Ovary (tissue), 9 donors: Measurements from ENCODE around the gene YTHDF1. TPM values are rescaled to one million over a fixed set of nuclear protein-coding genes. Genes with fewer than 3 reads are reported as not detected.

ENCODE experiments used
- DNase-seq, 5 donors: peaks; one replicate each; pipeline ENCODE4 v3.0.0-alpha.2; 2019 to 2020
- H3K27ac ChIP-seq, 2 donors: fragments of 200-600 bp; one replicate each; pipeline versions ENCODE4 v1.5.1 to v1.8.0; 2019 to 2022
- H3K27me3 ChIP-seq: fragments of 200-600 bp; one replicate; pipeline ENCODE4 v1.8.0; 2022
- H3K36me3 ChIP-seq: fragments of 200-600 bp; sonication (generic); one replicate; pipeline ENCODE4 v1.5.1; 2019
- H3K4me1 ChIP-seq: one replicate; pipeline ENCODE4 v1.8.1; 2013; ENCODE audit warnings: mild to moderate bottlenecking, moderate library complexity; ENCODE audit not compliant: insufficient read depth
- H3K4me3 ChIP-seq: fragments of 200-600 bp; sonication (generic); one replicate; pipeline ENCODE4 v1.5.1; 2017
- H3K9me3 ChIP-seq, 2 donors: fragments of 200-600 bp in 1 of 2; sonication (generic) in 1 of 2; one replicate each; pipeline versions ENCODE4 v1.5.1 to v1.8.1; 2013 to 2019; ENCODE audit warnings: mild to moderate bottlenecking in 1 of 2, moderate library complexity in 1 of 2
- CTCF ChIP-seq, 3 donors: fragments of 450-650 bp in 2 of 3; fragments of 200-600 bp in 1 of 3; IDR thresholded peaks; one replicate each; pipeline versions ENCODE4 v1.5.1 to v1.8.0; 2016 to 2022; ENCODE audit warnings: antibody characterized with exemption in 3 of 3, mild to moderate bottlenecking in 1 of 3
- EP300 ChIP-seq: sonication (generic); formaldehyde crosslinking; IDR thresholded peaks from one replicate; pipeline ENCODE4 v1.6.1; 2017; ENCODE audit warnings: antibody characterized with exemption
- POLR2A ChIP-seq: fragments of 450-650 bp; IDR thresholded peaks from one replicate; pipeline ENCODE4 v1.6.1; 2017; ENCODE audit warnings: antibody characterized with exemption, mild to moderate bottlenecking, moderate library complexity
- WGBS, 3 donors: extraction: QIAGEN DNeasy Blood & Tissue Kit in 1 of 3; methylation state at CpG; one replicate each; pipeline versions ENCODE4 v1.1.5 to v1.1.7; 2013 to 2017; 5-methylcytosine and 5-hydroxymethylcytosine counted together
- intact Hi-C, 4 donors: fragments of 100-400 bp; cut with DNase I; formaldehyde crosslinking; loops; one replicate each; pipeline versions ENCODE4 v1.11.0 to v1.15.1; 2022 to 2023
- polyA plus RNA-seq, 2 donors: library from polyadenylated mRNA; stranded (reverse); fragments of 200-250 nt in 1 of 2; fragments of 350-450 nt in 1 of 2; fragmentation: Illumina TruSeq in 1 of 2; extraction: RNeasy Lipid Tissue Mini Kit (QIAGEN cat#74804) in 1 of 2; gene quantifications; one replicate each; pipeline ENCODE4 v1.2.3, GENCODE V29; 2013 to 2014
- total RNA-seq, 7 donors: library from RNA; depleted of rRNA in 2 of 7; stranded (reverse); fragments of >200 nt in 2 of 7; fragmentation: NEBNext Ultra II Directional in 3 of 7; extraction: Animal tissue kit (Norgen Biotek cat#: 25700) in 3 of 7; gene quantifications; one replicate each; pipeline versions ENCODE4 v1.1.0 to v1.2.4, GENCODE V29; 2016 to 2023
- donor health status: DM: no; HTN: no; CAD: no; lungs with moderate emphysema.
- donor health status: DM: no; HTN: no; CAD: no.
- donor health status: Bipolar disorder and iron deficiency.
- donor health status: DM: yes; HTN: yes; CAD: no.
- donor health status: DM: no; HTN: no; CAD: no.
- donor health status: DM: yes; HTN: yes; CAD: no.

The YTHDF1 gene
- total and polyA plus RNA-seq, 9 donors: 17.0 to 39.4 (median 30.5) TPM

- peaks cover 6% of the 10 kb centered on the region for H3K4me1 ChIP-seq
Measured at GRCh38 chr20:63215101-63216040, 560 bp downstream of the YTHDF1 start.

GRCh38 chr20:63214514-63214913 is 1.4 kb downstream of the YTHDF1 start:
- Histone ChIP-seq H3K9me3 (no peaks in the 10 kb centered on the region), H3K27me3 (no peaks in the 10 kb centered on the region), H3K4me1 (peaks cover 6% of the 10 kb centered on the region), H3K36me3 (no peaks in the 10 kb centered on the region), H3K27ac (no peak overlapping the region), H3K4me3 (no peak overlapping the region)
- no peak for TF ChIP-seq EP300
- TF ChIP-seq POLR2A: no peak
- TF ChIP-seq CTCF (IDR thresholded peaks at IDR 0.05): no peak
- DNase-seq: no peak
- 53 to 77% (median 75%) methylated on average over 6 of the region's 6 CpGs for WGBS, 3 donors
- intact Hi-C loops: no loop called here

More at GRCh38 chr20:63215101-63216040, 560 bp downstream of the YTHDF1 start:
- no peaks in the 10 kb centered on the region for H3K36me3 ChIP-seq
- H3K4me3 ChIP-seq: peak overlapping the region; percentile 94
- 2 to 3% (median 2%) methylated on average over 69 to 81 of the region's 81 CpGs for WGBS, 3 donors
- H3K27me3 ChIP-seq: no peaks in the 10 kb centered on the region
- H3K9me3 ChIP-seq: no peaks in the 10 kb centered on the region
- H3K27ac ChIP-seq: no peak overlapping the region
- intact Hi-C loops: no loop called here
- DNase-seq: peak in 4 of 5 donors; percentile 23 to 51 (median 30)
- TF ChIP-seq CTCF (IDR thresholded peaks at IDR 0.05): no peak
- no peak for TF ChIP-seq EP300
- no peak for TF ChIP-seq POLR2A

GRCh38 chr20:63212792-63213191 is 3.1 kb downstream of the YTHDF1 start:
- peaks cover 6% of the 10 kb centered on the region for H3K4me1 ChIP-seq
- H3K9me3 ChIP-seq: no peaks in the 10 kb centered on the region
- H3K4me3 ChIP-seq: no peak overlapping the region
- TF ChIP-seq POLR2A: no peak
- TF ChIP-seq EP300: no peak
- TF ChIP-seq CTCF (IDR thresholded peaks at IDR 0.05): no peak
- 84 to 90% (median 86%) methylated on average over 5 of the region's 5 CpGs for WGBS, 3 donors
- DNase-seq: no peak
- H3K27ac ChIP-seq: no peak overlapping the region
- H3K27me3 ChIP-seq: no peaks in the 10 kb centered on the region
- no peaks in the 10 kb centered on the region for H3K36me3 ChIP-seq
- intact Hi-C loops: no loop called here

- no peaks in the 10 kb centered on the region for H3K9me3 ChIP-seq
- intact Hi-C loops: no loop called here
- 74 to 76% (median 75%) methylated on average over 5 of the region's 5 CpGs for WGBS, 3 donors
- H3K4me1 ChIP-seq: peaks cover 6% of the 10 kb centered on the region
- no peaks in the 10 kb centered on the region for H3K36me3 ChIP-seq
- no peak for TF ChIP-seq EP300
- TF ChIP-seq CTCF (IDR thresholded peaks at IDR 0.05): no peak
- TF ChIP-seq POLR2A: no peak
- no peak for DNase-seq
- no peak overlapping the region for H3K27ac ChIP-seq
- H3K27me3 ChIP-seq: no peaks in the 10 kb centered on the region
- no peak overlapping the region for H3K4me3 ChIP-seq
Measured at GRCh38 chr20:63212393-63212730, 3.6 kb downstream of the YTHDF1 start.
